Measurements from ENCODE around the gene MAP3K6. TPM values are rescaled to one million over a fixed set of nuclear protein-coding genes. Genes with fewer than 3 reads are reported as not detected.
"Not testable (repeated sequence)": the region's sequence is repeated elsewhere in the genome, so short reads cannot be mapped to it uniquely, and the experiment has no call there.

The MAP3K6 gene
- total and polyA plus RNA-seq, 4 donors = 11.5 to 164 (median 87.6) TPM

GRCh38 chr1:27406791-27407190 is 40.0 kb upstream of the MAP3K6 start:
- DNase-seq; H3K27me3 ChIP-seq (ENCODE audit: control insufficient read depth in 1 of 2, insufficient read depth in 2 of 2, low read length in 1 of 2); H3K4me1 ChIP-seq (ENCODE audit: control insufficient read depth in 1 of 2, insufficient read depth in 2 of 2, low read length in 2 of 2); H3K36me3 ChIP-seq (ENCODE audit: control insufficient read depth in 1 of 2, insufficient read depth in 2 of 2, low read length in 1 of 2); ATAC-seq (ENCODE audit: low FRiP score); H3K27ac ChIP-seq (ENCODE audit: low read depth in 1 of 2, low read length in 2 of 2); H3K9me3 ChIP-seq (ENCODE audit: control insufficient read depth, low read length); H3K4me3 ChIP-seq (ENCODE audit: low read length in 2 of 2): not testable (repeated sequence)
- 77 to 79% methylated on average over 2 of the region's 2 CpGs for WGBS, 2 donors
- intact Hi-C loops (cut with DNase I) = loop anchor here in 1 of 2 donors (10.0 kb wide), 1 partner anchor 78 kb away; no protein-coding TSS in a partner anchor

GRCh38 chr1:27406362-27406680 is 39.6 kb upstream of the MAP3K6 start:
- Histone ChIP-seq H3K4me1 (ENCODE audit: control insufficient read depth in 1 of 2, insufficient read depth in 2 of 2, low read length in 2 of 2) (no peaks in the 10 kb centered on the region), H3K27ac (ENCODE audit: low read depth in 1 of 2, low read length in 2 of 2) (peak overlapping the region in 1 of 2 donors; percentile 38)

GRCh38 chr1:27405598-27406361 is 39.0 kb upstream of the MAP3K6 start:
- intact Hi-C loops (cut with DNase I) = loop anchor here in 1 of 2 donors (10.0 kb wide), 1 partner anchor 79 kb away; no protein-coding TSS in a partner anchor
- not testable (repeated sequence) for H3K4me3 ChIP-seq (ENCODE audit: low read length in 2 of 2); H3K4me1 ChIP-seq (ENCODE audit: control insufficient read depth in 1 of 2, insufficient read depth in 2 of 2, low read length in 2 of 2); H3K9me3 ChIP-seq (ENCODE audit: control insufficient read depth, low read length); H3K36me3 ChIP-seq (ENCODE audit: control insufficient read depth in 1 of 2, insufficient read depth in 2 of 2, low read length in 1 of 2); ATAC-seq (ENCODE audit: low FRiP score); H3K27me3 ChIP-seq (ENCODE audit: control insufficient read depth in 1 of 2, insufficient read depth in 2 of 2, low read length in 1 of 2); DNase-seq
- 77 to 79% methylated on average over 16 to 17 of the region's 18 CpGs for WGBS, 2 donors
- H3K27ac ChIP-seq (ENCODE audit: low read depth in 1 of 2, low read length in 2 of 2) = peak overlapping the region in 1 of 2 donors; percentile 38

More at GRCh38 chr1:27406362-27406680, 39.6 kb upstream of the MAP3K6 start:
- intact Hi-C loops (cut with DNase I) = loop anchor here in 1 of 2 donors (10.0 kb wide), 1 partner anchor 78 kb away; no protein-coding TSS in a partner anchor
- ATAC-seq (ENCODE audit: low FRiP score) (no peak), DNase-seq (no peak)
- peaks cover 6 to 9% of the 10 kb centered on the region in 2 donors for H3K36me3 ChIP-seq (ENCODE audit: control insufficient read depth in 1 of 2, insufficient read depth in 2 of 2, low read length in 1 of 2)
- H3K4me3 ChIP-seq (ENCODE audit: low read length in 2 of 2) = no peak overlapping the region
- WGBS, 2 donors = 81 to 84% methylated on average over 4 of the region's 4 CpGs
- no peaks in the 10 kb centered on the region for H3K9me3 ChIP-seq (ENCODE audit: control insufficient read depth, low read length)
- no peaks in the 10 kb centered on the region for H3K27me3 ChIP-seq (ENCODE audit: control insufficient read depth in 1 of 2, insufficient read depth in 2 of 2, low read length in 1 of 2)

GRCh38 chr1:27405074-27405473 is 38.3 kb upstream of the MAP3K6 start:
- H3K4me1 ChIP-seq (ENCODE audit: control insufficient read depth in 1 of 2, insufficient read depth in 2 of 2, low read length in 2 of 2) = no peaks in the 10 kb centered on the region

GRCh38 chr1:27403931-27404330 is 37.2 kb upstream of the MAP3K6 start:
- no peaks in the 10 kb centered on the region for H3K9me3 ChIP-seq (ENCODE audit: control insufficient read depth, low read length)
- H3K4me3 ChIP-seq (ENCODE audit: low read length in 2 of 2) = no peak overlapping the region
- no peaks in the 10 kb centered on the region for H3K4me1 ChIP-seq (ENCODE audit: control insufficient read depth in 1 of 2, insufficient read depth in 2 of 2, low read length in 2 of 2)
- no peak for DNase-seq
- no peaks in the 10 kb centered on the region for H3K27me3 ChIP-seq (ENCODE audit: control insufficient read depth in 1 of 2, insufficient read depth in 2 of 2, low read length in 1 of 2)
- peak overlapping the region in 1 of 2 donors; percentile 42 for H3K27ac ChIP-seq (ENCODE audit: low read depth in 1 of 2, low read length in 2 of 2)
- intact Hi-C loops (cut with DNase I) = loop anchor here in 1 of 2 donors (5.0 to 10.0 kb wide), 3 partner anchors 81 to 258 kb away; no protein-coding TSS in a partner anchor
- peaks cover 0 to 6% of the 10 kb centered on the region in 2 donors for H3K36me3 ChIP-seq (ENCODE audit: control insufficient read depth in 1 of 2, insufficient read depth in 2 of 2, low read length in 1 of 2)
- no peak for ATAC-seq (ENCODE audit: low FRiP score)

More at GRCh38 chr1:27405074-27405473, 38.3 kb upstream of the MAP3K6 start:
- Histone ChIP-seq H3K36me3 (ENCODE audit: control insufficient read depth in 1 of 2, insufficient read depth in 2 of 2, low read length in 1 of 2) (peaks cover 0 to 6% of the 10 kb centered on the region in 2 donors), H3K9me3 (ENCODE audit: control insufficient read depth, low read length) (no peaks in the 10 kb centered on the region), H3K4me3 (ENCODE audit: low read length in 2 of 2) (no peak overlapping the region), H3K27me3 (ENCODE audit: control insufficient read depth in 1 of 2, insufficient read depth in 2 of 2, low read length in 1 of 2) (no peaks in the 10 kb centered on the region), H3K27ac (ENCODE audit: low read depth in 1 of 2, low read length in 2 of 2) (peak overlapping the region in 1 of 2 donors; percentile 38)
- 18 to 26% methylated on average over 13 of the region's 13 CpGs for WGBS, 2 donors
- ATAC-seq (ENCODE audit: low FRiP score) (no peak), DNase-seq (peak in 1 of 2 donors; percentile 79)
- intact Hi-C loops (cut with DNase I) = loop anchor here in 1 of 2 donors (10.0 kb wide), 1 partner anchor 80 kb away; no protein-coding TSS in a partner anchor

GRCh38 chr1:27403065-27403726 is 36.4 kb upstream of the MAP3K6 start:
- Histone ChIP-seq H3K36me3 (ENCODE audit: control insufficient read depth in 1 of 2, insufficient read depth in 2 of 2, low read length in 1 of 2) (peaks cover 0 to 1% of the 10 kb centered on the region in 2 donors), H3K4me3 (ENCODE audit: low read length in 2 of 2) (no peak overlapping the region), H3K9me3 (ENCODE audit: control insufficient read depth, low read length) (no peaks in the 10 kb centered on the region), H3K4me1 (ENCODE audit: control insufficient read depth in 1 of 2, insufficient read depth in 2 of 2, low read length in 2 of 2) (no peaks in the 10 kb centered on the region), H3K27me3 (ENCODE audit: control insufficient read depth in 1 of 2, insufficient read depth in 2 of 2, low read length in 1 of 2) (no peaks in the 10 kb centered on the region), H3K27ac (ENCODE audit: low read depth in 1 of 2, low read length in 2 of 2) (peak overlapping the region in 1 of 2 donors; percentile 49)
- intact Hi-C loops (cut with DNase I) = loop anchor here in 1 of 2 donors (5.0 to 10.0 kb wide), 3 partner anchors 82 to 259 kb away; no protein-coding TSS in a partner anchor
- WGBS, 2 donors = 19 to 20% methylated on average over 24 of the region's 24 CpGs
- peak; percentile 77 for ATAC-seq (ENCODE audit: low FRiP score)
- DNase-seq = peak; percentile 89 to 90

- ATAC-seq (ENCODE audit: low FRiP score) (peak; percentile 74), DNase-seq (peak; percentile 87 to 92)
- 19 to 21% methylated on average over 8 of the region's 8 CpGs for WGBS, 2 donors
- Histone ChIP-seq H3K27ac (ENCODE audit: low read depth in 1 of 2, low read length in 2 of 2) (peak overlapping the region; percentile 49 to 71), H3K27me3 (ENCODE audit: control insufficient read depth in 1 of 2, insufficient read depth in 2 of 2, low read length in 1 of 2) (no peaks in the 10 kb centered on the region), H3K36me3 (ENCODE audit: control insufficient read depth in 1 of 2, insufficient read depth in 2 of 2, low read length in 1 of 2) (no peaks in the 10 kb centered on the region), H3K9me3 (ENCODE audit: control insufficient read depth, low read length) (no peaks in the 10 kb centered on the region), H3K4me1 (ENCODE audit: control insufficient read depth in 1 of 2, insufficient read depth in 2 of 2, low read length in 2 of 2) (no peaks in the 10 kb centered on the region), H3K4me3 (ENCODE audit: low read length in 2 of 2) (no peak overlapping the region)
- intact Hi-C loops (cut with DNase I) = loop anchor here in 1 of 2 donors (1.0 to 10.0 kb wide), 4 partner anchors 82 to 260 kb away; no protein-coding TSS in a partner anchor
These were observed 35.6 kb upstream of the MAP3K6 start for GRCh38 chr1:27402349-27402754.

GRCh38 chr1:27400963-27401341 is 34.2 kb upstream of the MAP3K6 start:
- Histone ChIP-seq H3K27ac (ENCODE audit: low read depth in 1 of 2, low read length in 2 of 2) (no peak overlapping the region), H3K4me3 (ENCODE audit: low read length in 2 of 2) (no peak overlapping the region), H3K36me3 (ENCODE audit: control insufficient read depth in 1 of 2, insufficient read depth in 2 of 2, low read length in 1 of 2) (no peaks in the 10 kb centered on the region), H3K27me3 (ENCODE audit: control insufficient read depth in 1 of 2, insufficient read depth in 2 of 2, low read length in 1 of 2) (no peaks in the 10 kb centered on the region), H3K4me1 (ENCODE audit: control insufficient read depth in 1 of 2, insufficient read depth in 2 of 2, low read length in 2 of 2) (no peaks in the 10 kb centered on the region), H3K9me3 (ENCODE audit: control insufficient read depth, low read length) (no peaks in the 10 kb centered on the region)
- 84 to 86% methylated on average over 5 of the region's 5 CpGs for WGBS, 2 donors
- intact Hi-C loops (cut with DNase I) = loop anchor here in 1 of 2 donors (5.0 to 10.0 kb wide), 3 partner anchors 84 to 261 kb away; no protein-coding TSS in a partner anchor
- DNase-seq = no peak
- no peak for ATAC-seq (ENCODE audit: low FRiP score)
